ENCODE data around the gene IL18RAP. TPM values are rescaled to one million over a fixed set of nuclear protein-coding genes. Genes with fewer than 3 reads are reported as not detected.

The IL18RAP gene
- total RNA-seq, 1 experiment from 2014 or later = not detected

GRCh38 chr2:102386867-102387541 lies 36.0 kb upstream of the IL18RAP start:
- no peaks in the 10 kb centered on the region for H3K23me2 ChIP-seq (ENCODE audit: insufficient read length, low read depth, low read length, poor library complexity, severe bottlenecking)
- no peak overlapping the region for H2BK12ac ChIP-seq (ENCODE audit: insufficient read length, low read depth, low read length)
- no peaks in the 10 kb centered on the region for H3K4me1 Mint-ChIP-seq
- no peak overlapping the region for H3K4ac ChIP-seq (ENCODE audit: low read depth, low read length)
- no peak overlapping the region for H3T11ph ChIP-seq (ENCODE audit: low read length)
- no peak overlapping the region for H3K27ac ChIP-seq (ENCODE audit: insufficient read length, low read depth, low read length)
- H4K8ac ChIP-seq (replicated peaks; ENCODE audit: insufficient read length, low read depth, low read length) = no peak overlapping the region
- H4K91ac ChIP-seq (ENCODE audit: insufficient read length, low read depth, low read length) = no peak overlapping the region
- no peak overlapping the region for H3K4me2 ChIP-seq (ENCODE audit: insufficient read depth, insufficient read length, low read length)
- H3K79me2 ChIP-seq (ENCODE audit: insufficient read depth, low read length) = no peaks in the 10 kb centered on the region
- peaks cover 0 to 10% (median 3%) of the 10 kb centered on the region in 3 experiments; a peak in 5 of 7 replicates for H3K36me3 Mint-ChIP-seq (ENCODE audit: insufficient read depth in 1 of 3, low read depth in 3 of 3)
- H3K14ac ChIP-seq (ENCODE audit: insufficient read depth, low read length) = no peak overlapping the region
- no peaks in the 10 kb centered on the region for H4K20me1 ChIP-seq (ENCODE audit: control insufficient read depth, insufficient read depth, insufficient read length)
- H3K18ac ChIP-seq (ENCODE audit: insufficient read length, low read depth, low read length) = no peak overlapping the region
- no peaks in the 10 kb centered on the region for H3K27me3 Mint-ChIP-seq (ENCODE audit: low read depth)
- no peak overlapping the region for H3K9ac ChIP-seq (ENCODE audit: extremely low read depth, insufficient read length, low read length)
- H2AK5ac ChIP-seq (ENCODE audit: insufficient read length, low read length) = no peak overlapping the region
- H2BK20ac ChIP-seq (ENCODE audit: low read depth, low read length, poor library complexity, severe bottlenecking) = no peak overlapping the region
- H3K4me1 ChIP-seq (ENCODE audit: insufficient read depth, low read length) = no peaks in the 10 kb centered on the region
- no peak overlapping the region for H2AFZ ChIP-seq (ENCODE audit: low read length)
- peaks cover 5% of the 10 kb centered on the region for H3K9me3 ChIP-seq (ENCODE audit: control insufficient read depth, low read depth, low read length)
- no peak overlapping the region for H2BK120ac ChIP-seq (ENCODE audit: low read depth, low read length, poor library complexity, severe bottlenecking)
- no peak overlapping the region; a peak in 1 of 7 replicates for H3K27ac Mint-ChIP-seq
- peaks cover 20 to 24% of the 10 kb centered on the region in 2 experiments for H3K9me3 Mint-ChIP-seq
- no peak overlapping the region for H2BK15ac ChIP-seq (ENCODE audit: low read depth, low read length)
- WGBS (ENCODE audit: extremely low coverage, insufficient read length, low lambda C conversion rate) = no CpG with 5 or more reads among the region's 3 CpGs
- H2BK5ac ChIP-seq (ENCODE audit: insufficient read length, low read length) = no peak overlapping the region
- no peaks in the 10 kb centered on the region for H3K79me1 ChIP-seq (ENCODE audit: insufficient read depth, low read depth, low read length, poor library complexity, severe bottlenecking)
- H4K5ac ChIP-seq (ENCODE audit: insufficient read length, low read depth, low read length) = no peak overlapping the region
- H3K23ac ChIP-seq (ENCODE audit: insufficient read length, low read depth, low read length) = no peak overlapping the region
- no peak overlapping the region for H3K4me3 Mint-ChIP-seq
- H3K27me3 ChIP-seq (ENCODE audit: insufficient read depth, low read length) = no peaks in the 10 kb centered on the region
- TF ChIP-seq, protein P1, sequence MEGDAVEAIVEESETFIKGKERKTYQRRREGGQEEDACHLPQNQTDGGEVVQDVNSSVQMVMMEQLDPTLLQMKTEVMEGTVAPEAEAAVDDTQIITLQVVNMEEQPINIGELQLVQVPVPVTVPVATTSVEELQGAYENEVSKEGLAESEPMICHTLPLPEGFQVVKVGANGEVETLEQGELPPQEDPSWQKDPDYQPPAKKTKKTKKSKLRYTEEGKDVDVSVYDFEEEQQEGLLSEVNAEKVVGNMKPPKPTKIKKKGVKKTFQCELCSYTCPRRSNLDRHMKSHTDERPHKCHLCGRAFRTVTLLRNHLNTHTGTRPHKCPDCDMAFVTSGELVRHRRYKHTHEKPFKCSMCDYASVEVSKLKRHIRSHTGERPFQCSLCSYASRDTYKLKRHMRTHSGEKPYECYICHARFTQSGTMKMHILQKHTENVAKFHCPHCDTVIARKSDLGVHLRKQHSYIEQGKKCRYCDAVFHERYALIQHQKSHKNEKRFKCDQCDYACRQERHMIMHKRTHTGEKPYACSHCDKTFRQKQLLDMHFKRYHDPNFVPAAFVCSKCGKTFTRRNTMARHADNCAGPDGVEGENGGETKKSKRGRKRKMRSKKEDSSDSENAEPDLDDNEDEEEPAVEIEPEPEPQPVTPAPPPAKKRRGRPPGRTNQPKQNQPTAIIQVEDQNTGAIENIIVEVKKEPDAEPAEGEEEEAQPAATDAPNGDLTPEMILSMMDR (conservative IDR thresholded peaks at IDR 0.05) = no peak
- DNase-seq = no peak
- H3K56ac ChIP-seq (ENCODE audit: insufficient read length, low read depth, low read length) = no peak overlapping the region
